Suprapubic skin (tissue), 4 donors: ENCODE results near the gene ADAMTS13. TPM values are rescaled to one million over a fixed set of nuclear protein-coding genes. Genes with fewer than 3 reads are reported as not detected.

Experiments
- DNase-seq, 2 donors: peaks; one replicate each; pipeline ENCODE4 v3.0.0-alpha.2; 2019; ENCODE audit warnings: low spot score in 2 of 2
- H3K27ac ChIP-seq: fragments of 200-600 bp; sonication (generic); one replicate; pipeline ENCODE4 v1.5.1; 2019
- H3K27me3 ChIP-seq: fragments of 200-600 bp; sonication (generic); one replicate; pipeline ENCODE4 v1.5.1; 2019
- H3K36me3 ChIP-seq: fragments of 200-600 bp; sonication (generic); one replicate; pipeline ENCODE4 v1.5.1; 2019
- H3K4me1 ChIP-seq: fragments of 200-600 bp; sonication (generic); one replicate; pipeline ENCODE4 v1.5.1; 2019
- H3K4me3 ChIP-seq: fragments of 200-600 bp; sonication (generic); one replicate; pipeline ENCODE4 v1.5.1; 2019; ENCODE audit warnings: mild to moderate bottlenecking
- H3K9me3 ChIP-seq: fragments of 200-600 bp; sonication (generic); one replicate; pipeline ENCODE4 v1.5.1; 2019
- EP300 ChIP-seq: sonication (generic); formaldehyde crosslinking; IDR thresholded peaks from one replicate; pipeline ENCODE4 v1.6.1; 2017; ENCODE audit warnings: antibody characterized with exemption
- POLR2A ChIP-seq, 2 donors: fragments of 450-650 bp; IDR thresholded peaks; one replicate each; pipeline ENCODE4 v1.6.1; 2017; ENCODE audit warnings: antibody characterized with exemption in 2 of 2, mild to moderate bottlenecking in 2 of 2, moderate library complexity in 2 of 2
- POLR2AphosphoS5 ChIP-seq, 3 donors: sonication (generic); formaldehyde crosslinking; IDR thresholded peaks; one replicate each; pipeline ENCODE4 v1.6.1; 2017; ENCODE audit warnings: antibody characterized with exemption in 3 of 3
- WGBS: methylation state at CpG from one replicate; pipeline ENCODE4 v1.1.5; 2018; 5-methylcytosine and 5-hydroxymethylcytosine counted together
- total RNA-seq, 4 donors: library from RNA; depleted of rRNA; stranded (reverse); fragments of >200 nt; gene quantifications; one replicate each; pipeline ENCODE4 v1.1.0, GENCODE V29; 2016
- TF ChIP-seq, protein P1 (sequence below), 2 donors: fragments of 200-600 bp in 1 of 2; fragments of 450-650 bp in 1 of 2; sonication (generic) in 1 of 2; IDR thresholded peaks; one replicate each; pipeline ENCODE4 v1.5.1; 2016 to 2019; ENCODE audit warnings: antibody characterized with exemption in 2 of 2, mild to moderate bottlenecking in 1 of 2, moderate library complexity in 1 of 2

Gene ADAMTS13
- total RNA-seq, 4 donors from 2014 or later = 1.2 to 3.3 (median 1.6) TPM

- H3K36me3 ChIP-seq = no peaks in the 10 kb centered on the region
- no peaks in the 10 kb centered on the region for H3K9me3 ChIP-seq
- H3K27me3 ChIP-seq = no peaks in the 10 kb centered on the region
- DNase-seq = no peak
- H3K4me1 ChIP-seq = no peaks in the 10 kb centered on the region
- TF ChIP-seq EP300 = no peak
- no peak for TF ChIP-seq POLR2AphosphoS5 (IDR thresholded peaks at IDR 0.05)
- no peak for TF ChIP-seq POLR2A (IDR thresholded peaks at IDR 0.05)
- TF ChIP-seq, protein P1, sequence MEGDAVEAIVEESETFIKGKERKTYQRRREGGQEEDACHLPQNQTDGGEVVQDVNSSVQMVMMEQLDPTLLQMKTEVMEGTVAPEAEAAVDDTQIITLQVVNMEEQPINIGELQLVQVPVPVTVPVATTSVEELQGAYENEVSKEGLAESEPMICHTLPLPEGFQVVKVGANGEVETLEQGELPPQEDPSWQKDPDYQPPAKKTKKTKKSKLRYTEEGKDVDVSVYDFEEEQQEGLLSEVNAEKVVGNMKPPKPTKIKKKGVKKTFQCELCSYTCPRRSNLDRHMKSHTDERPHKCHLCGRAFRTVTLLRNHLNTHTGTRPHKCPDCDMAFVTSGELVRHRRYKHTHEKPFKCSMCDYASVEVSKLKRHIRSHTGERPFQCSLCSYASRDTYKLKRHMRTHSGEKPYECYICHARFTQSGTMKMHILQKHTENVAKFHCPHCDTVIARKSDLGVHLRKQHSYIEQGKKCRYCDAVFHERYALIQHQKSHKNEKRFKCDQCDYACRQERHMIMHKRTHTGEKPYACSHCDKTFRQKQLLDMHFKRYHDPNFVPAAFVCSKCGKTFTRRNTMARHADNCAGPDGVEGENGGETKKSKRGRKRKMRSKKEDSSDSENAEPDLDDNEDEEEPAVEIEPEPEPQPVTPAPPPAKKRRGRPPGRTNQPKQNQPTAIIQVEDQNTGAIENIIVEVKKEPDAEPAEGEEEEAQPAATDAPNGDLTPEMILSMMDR (IDR thresholded peaks at IDR 0.05) = no peak
- no peak overlapping the region for H3K4me3 ChIP-seq
- no peak overlapping the region for H3K27ac ChIP-seq
- 69% methylated on average over 7 of the region's 16 CpGs for WGBS
These were observed 14.5 kb downstream of the ADAMTS13 start for GRCh38 chr9:133436681-133437080.

GRCh38 chr9:133437753-133438531, 15.8 kb downstream of the ADAMTS13 start:
- no peaks in the 10 kb centered on the region for H3K27me3 ChIP-seq
- no peaks in the 10 kb centered on the region for H3K9me3 ChIP-seq
- H3K4me3 ChIP-seq = no peak overlapping the region
- H3K27ac ChIP-seq = no peak overlapping the region
- H3K36me3 ChIP-seq = no peaks in the 10 kb centered on the region
- no peak for DNase-seq
- TF ChIP-seq, protein P1 (IDR thresholded peaks at IDR 0.05) = no peak
- H3K4me1 ChIP-seq = no peaks in the 10 kb centered on the region
- WGBS = 93% methylated on average over 14 of the region's 20 CpGs

DNA sequence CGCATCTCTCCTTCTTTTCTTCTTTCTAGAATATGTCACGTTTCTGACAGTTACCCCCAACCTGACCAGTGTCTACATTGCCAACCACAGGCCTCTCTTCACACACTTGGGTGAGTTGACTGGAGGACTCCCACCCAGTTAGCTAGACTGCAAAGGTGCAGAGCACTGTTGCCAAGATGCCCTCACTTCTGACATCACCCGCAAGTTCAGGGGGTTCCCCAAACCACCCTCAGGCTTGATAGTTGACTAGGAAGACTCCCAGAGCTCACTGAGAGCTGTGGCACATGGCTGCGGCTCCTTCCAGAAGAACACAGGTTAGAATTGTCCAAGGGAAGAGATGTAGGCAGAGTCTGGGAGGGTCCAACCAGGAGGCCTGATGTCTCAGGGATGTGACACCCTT, 17.2 kb downstream of the ADAMTS13 start:
- no peaks in the 10 kb centered on the region for H3K36me3 ChIP-seq
- no peaks in the 10 kb centered on the region for H3K27me3 ChIP-seq
- WGBS = 86% methylated on average over 4 of the region's 4 CpGs

DNA sequence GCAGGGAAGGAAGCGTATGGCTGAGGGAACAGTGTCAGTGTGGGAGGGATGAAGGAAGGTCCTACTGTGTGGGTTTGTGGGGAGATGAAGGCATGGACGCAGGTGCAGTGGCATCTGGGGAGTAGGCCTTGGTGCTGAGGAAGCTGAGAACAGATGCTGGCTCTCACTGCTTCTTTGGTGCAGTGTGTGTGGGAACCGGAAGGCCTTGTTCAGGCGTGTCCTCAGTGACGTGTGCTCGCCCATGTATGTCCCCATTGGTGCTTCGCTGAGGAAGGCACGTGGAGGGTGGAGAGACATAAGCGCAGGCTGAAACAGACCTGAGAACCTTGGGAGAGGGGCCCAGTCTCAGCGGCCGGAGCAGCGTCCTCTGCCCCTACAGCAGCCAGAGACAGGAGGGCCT, 18.7 kb downstream of the ADAMTS13 start:
- H3K4me3 ChIP-seq = no peak overlapping the region
- no peaks in the 10 kb centered on the region for H3K27me3 ChIP-seq
- no peak overlapping the region for H3K27ac ChIP-seq
- no peak for DNase-seq
- no peaks in the 10 kb centered on the region for H3K4me1 ChIP-seq
- 73% methylated on average over 12 of the region's 12 CpGs for WGBS
- no peaks in the 10 kb centered on the region for H3K9me3 ChIP-seq
- TF ChIP-seq POLR2A (IDR thresholded peaks at IDR 0.05) (no peak), POLR2AphosphoS5 (IDR thresholded peaks at IDR 0.05) (no peak), EP300 (no peak)
- TF ChIP-seq, protein P1 (IDR thresholded peaks at IDR 0.05) = no peak
- no peaks in the 10 kb centered on the region for H3K36me3 ChIP-seq

More for the DNA sequence above, 17.2 kb downstream of the ADAMTS13 start:
- Histone ChIP-seq H3K27ac (no peak overlapping the region), H3K9me3 (no peaks in the 10 kb centered on the region), H3K4me1 (no peaks in the 10 kb centered on the region), H3K4me3 (no peak overlapping the region)
- TF ChIP-seq POLR2AphosphoS5 (IDR thresholded peaks at IDR 0.05) = no peak
- no peak for TF ChIP-seq EP300
- TF ChIP-seq, protein P1 (IDR thresholded peaks at IDR 0.05) = no peak
- TF ChIP-seq POLR2A (IDR thresholded peaks at IDR 0.05) = no peak
- DNase-seq = no peak

DNA sequence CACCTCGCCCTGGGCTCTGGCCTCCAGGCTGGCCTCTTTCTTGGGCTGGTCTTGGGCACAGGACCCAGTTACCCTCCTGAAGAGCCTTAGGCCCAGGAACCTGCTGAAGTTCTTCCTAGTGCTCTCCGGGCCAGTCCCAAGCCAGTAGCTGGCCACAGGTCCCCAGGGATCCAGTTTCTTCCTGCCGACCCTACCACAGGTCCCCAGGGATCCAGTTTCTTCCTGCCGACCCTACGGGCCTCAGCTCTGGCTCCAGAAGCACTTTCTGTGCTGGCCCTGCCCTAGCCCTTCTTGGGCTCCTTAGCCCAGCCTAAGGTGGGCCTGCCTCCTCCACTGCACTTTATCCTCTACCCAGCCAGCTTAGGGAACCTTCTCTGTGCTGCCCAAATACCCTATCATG, 19.4 kb downstream of the ADAMTS13 start:
- no peak for DNase-seq
- no peaks in the 10 kb centered on the region for H3K27me3 ChIP-seq
- H3K4me1 ChIP-seq = no peaks in the 10 kb centered on the region
- TF ChIP-seq EP300 (no peak), POLR2AphosphoS5 (IDR thresholded peaks at IDR 0.05) (no peak), POLR2A (IDR thresholded peaks at IDR 0.05) (no peak)
- TF ChIP-seq, protein P1 (IDR thresholded peaks at IDR 0.05) = no peak
- no peaks in the 10 kb centered on the region for H3K36me3 ChIP-seq
- 64% methylated on average over 4 of the region's 5 CpGs for WGBS
- H3K9me3 ChIP-seq = no peaks in the 10 kb centered on the region
- H3K27ac ChIP-seq = no peak overlapping the region
- H3K4me3 ChIP-seq = no peak overlapping the region
